DOHH2 (cell line): ENCODE data around the gene SHISA7.

Experiments
- H3F3A ChIP-seq: fragments of 200-600 bp; sonication (generic), shearing (Covaris generic); 2 replicates; pipeline ENCODE4 v1.6.0; 2016; ENCODE audit warnings: antibody characterized with exemption, mild to moderate bottlenecking; ENCODE audit not compliant: control insufficient read depth, insufficient read depth
- H3K27ac ChIP-seq: fragments of 200-600 bp; sonication (generic); 2 replicates; pipeline ENCODE4 v1.5.1; 2014; ENCODE audit warnings: low read depth, mild to moderate bottlenecking, low read length, moderate library complexity
- H3K27me3 ChIP-seq: fragments of 200-600 bp; sonication (generic); 2 replicates; pipeline ENCODE4 v1.6.1; 2014; ENCODE audit warnings: mild to moderate bottlenecking, low read length, mixed read lengths; ENCODE audit not compliant: control insufficient read depth
- H3K36me3 ChIP-seq: fragments of 200-600 bp; sonication (generic); 2 replicates; pipeline ENCODE4 v1.6.1; 2014; ENCODE audit warnings: mild to moderate bottlenecking, low read length, moderate library complexity, mixed read lengths; ENCODE audit not compliant: control insufficient read depth
- H3K4me1 ChIP-seq: fragments of 200-600 bp; sonication (generic); 2 replicates; pipeline ENCODE4 v1.6.1; 2014; ENCODE audit warnings: mild to moderate bottlenecking, low read length, mixed read lengths; ENCODE audit not compliant: control insufficient read depth
- H3K4me2 ChIP-seq: fragments of 200-600 bp; sonication (generic); 2 replicates; pipeline ENCODE4 v1.6.0; 2014; ENCODE audit warnings: mild to moderate bottlenecking, low read length, moderate library complexity
- H3K4me3 ChIP-seq: fragments of 200-600 bp; sonication (generic); 2 replicates; pipeline ENCODE4 v1.5.1; 2014; ENCODE audit warnings: mild to moderate bottlenecking, low read length, mixed read lengths
- H3K79me2 ChIP-seq: fragments of 200-600 bp; sonication (generic); 2 replicates; pipeline ENCODE4 v1.6.1; 2014; ENCODE audit warnings: mild to moderate bottlenecking, low read length, mixed read lengths; ENCODE audit not compliant: control insufficient read depth
- H3K9me2 ChIP-seq: fragments of 200-600 bp; sonication (generic); replicated peaks from 2 replicates; pipeline ENCODE4 v1.6.1; 2014; ENCODE audit warnings: mild to moderate bottlenecking, low read length, mixed read lengths; ENCODE audit not compliant: control insufficient read depth
- H3K9me3 ChIP-seq: fragments of 200-600 bp; sonication (generic); 2 replicates; pipeline ENCODE4 v1.6.1; 2014; ENCODE audit warnings: antibody characterized with exemption, low read length, mixed read lengths; ENCODE audit not compliant: control insufficient read depth, insufficient read depth
- H4K20me1 ChIP-seq: fragments of 200-600 bp; sonication (generic); 2 replicates; pipeline ENCODE4 v1.6.0; 2014; ENCODE audit warnings: low read depth, mild to moderate bottlenecking, antibody characterized with exemption, low read length, moderate library complexity; ENCODE audit not compliant: control insufficient read depth, insufficient read depth
- CTCF ChIP-seq: fragments of 200-600 bp; sonication (generic); IDR thresholded peaks from one replicate; pipeline ENCODE4 v1.5.1; 2014; ENCODE audit warnings: antibody characterized with exemption, mild to moderate bottlenecking, low read depth, low read length; ENCODE audit not compliant: poor library complexity, severe bottlenecking
- EZH2phosphoT487 ChIP-seq: fragments of 200-600 bp; sonication (generic); IDR thresholded peaks from 2 replicates; pipeline ENCODE4 v1.6.1; 2017; ENCODE audit warnings: borderline replicate concordance, mild to moderate bottlenecking, antibody characterized with exemption, low read length, moderate library complexity, mixed read lengths

SHISA7 gene

GRCh38 chr19:55481148-55481793 is 38.2 kb upstream of the SHISA7 start:
- peaks cover 5% of the 10 kb centered on the region for H3K36me3 ChIP-seq
- peaks cover 28% of the 10 kb centered on the region for H3K79me2 ChIP-seq
- H3K27ac ChIP-seq: no peak overlapping the region
- no peaks in the 10 kb centered on the region for H3K27me3 ChIP-seq
- H3K4me2 ChIP-seq: no peak overlapping the region
- no peaks in the 10 kb centered on the region for H3K9me2 ChIP-seq
- no peak for TF ChIP-seq EZH2phosphoT487
- no peak for TF ChIP-seq CTCF
- peaks cover 28% of the 10 kb centered on the region for H3K4me1 ChIP-seq
- no peaks in the 10 kb centered on the region for H3K9me3 ChIP-seq
- no peaks in the 10 kb centered on the region for H3F3A ChIP-seq
- no peaks in the 10 kb centered on the region for H4K20me1 ChIP-seq
- no peak overlapping the region for H3K4me3 ChIP-seq

- no peaks in the 10 kb centered on the region for H4K20me1 ChIP-seq
- no peaks in the 10 kb centered on the region for H3F3A ChIP-seq
- no peaks in the 10 kb centered on the region for H3K27me3 ChIP-seq
- H3K79me2 ChIP-seq: peaks cover 24% of the 10 kb centered on the region
- no peak overlapping the region for H3K27ac ChIP-seq
- H3K9me2 ChIP-seq: no peaks in the 10 kb centered on the region
- no peak for TF ChIP-seq CTCF
- TF ChIP-seq EZH2phosphoT487: no peak
- H3K4me2 ChIP-seq: no peak overlapping the region
- H3K4me1 ChIP-seq: peaks cover 34% of the 10 kb centered on the region
- H3K36me3 ChIP-seq: peaks cover 5% of the 10 kb centered on the region
- H3K4me3 ChIP-seq: no peak overlapping the region
- no peaks in the 10 kb centered on the region for H3K9me3 ChIP-seq
These were observed 36.5 kb upstream of the SHISA7 start for GRCh38 chr19:55479451-55480230.

- H3K27ac ChIP-seq: no peak overlapping the region
- no peak overlapping the region for H3K4me3 ChIP-seq
- H3K4me2 ChIP-seq: no peak overlapping the region
- H3K9me3 ChIP-seq: no peaks in the 10 kb centered on the region
- no peaks in the 10 kb centered on the region for H3F3A ChIP-seq
- peaks cover 24% of the 10 kb centered on the region for H3K79me2 ChIP-seq
- H3K4me1 ChIP-seq: peaks cover 28% of the 10 kb centered on the region
- H4K20me1 ChIP-seq: no peaks in the 10 kb centered on the region
- TF ChIP-seq EZH2phosphoT487: no peak
- TF ChIP-seq CTCF: no peak
- peaks cover 5% of the 10 kb centered on the region for H3K36me3 ChIP-seq
- no peaks in the 10 kb centered on the region for H3K9me2 ChIP-seq
- H3K27me3 ChIP-seq: no peaks in the 10 kb centered on the region
These were observed 35.9 kb upstream of the SHISA7 start for GRCh38 chr19:55479045-55479444.
